Lower leg skin (tissue), 4 donors: ENCODE results near the gene UCP2. TPM values are rescaled to one million over a fixed set of nuclear protein-coding genes. Genes with fewer than 3 reads are reported as not detected.

Experiments used
- DNase-seq, 2 donors: peaks; one replicate each; pipeline ENCODE4 v3.0.0-alpha.2; 2019; ENCODE audit warnings: low spot score in 2 of 2
- H3K4me3 ChIP-seq: fragments of 200-600 bp; sonication (generic); 2 replicates; pipeline ENCODE4 v1.5.1; 2017; ENCODE audit warnings: mild to moderate bottlenecking, low read depth; ENCODE audit not compliant: poor library complexity, severe bottlenecking
- POLR2A ChIP-seq, 2 donors: fragments of 450-650 bp; IDR thresholded peaks; one replicate each; pipeline ENCODE4 v1.6.1; 2016 to 2017; ENCODE audit warnings: antibody characterized with exemption in 2 of 2, mild to moderate bottlenecking in 1 of 2, moderate library complexity in 1 of 2
- WGBS, 2 donors: methylation state at CpG; one replicate each; pipeline ENCODE4 v1.1.5; 2018; 5-methylcytosine and 5-hydroxymethylcytosine counted together
- intact Hi-C: fragments of 100-400 bp; cut with DNase I; formaldehyde crosslinking; loops from one replicate; pipeline ENCODE4 v1.15.0; 2023; ENCODE audit warnings: low total_unique reads
- total RNA-seq, 4 donors: library from RNA; depleted of rRNA; stranded (reverse); fragments of >200 nt; gene quantifications; one replicate each; pipeline ENCODE4 v1.1.0, GENCODE V29; 2016
- TF ChIP-seq, protein P1 (sequence below), 3 donors: fragments of 450-650 bp; IDR thresholded peaks; one replicate each; pipeline ENCODE4 v1.5.1; 2016; ENCODE audit warnings: antibody characterized with exemption in 3 of 3, mild to moderate bottlenecking in 3 of 3, moderate library complexity in 2 of 3

UCP2 gene
- total RNA-seq, 4 donors from 2014 or later: 2.2 to 14.0 (median 10.1) TPM

- no peak for TF ChIP-seq POLR2A (IDR thresholded peaks at IDR 0.05)
- TF ChIP-seq, protein P1, sequence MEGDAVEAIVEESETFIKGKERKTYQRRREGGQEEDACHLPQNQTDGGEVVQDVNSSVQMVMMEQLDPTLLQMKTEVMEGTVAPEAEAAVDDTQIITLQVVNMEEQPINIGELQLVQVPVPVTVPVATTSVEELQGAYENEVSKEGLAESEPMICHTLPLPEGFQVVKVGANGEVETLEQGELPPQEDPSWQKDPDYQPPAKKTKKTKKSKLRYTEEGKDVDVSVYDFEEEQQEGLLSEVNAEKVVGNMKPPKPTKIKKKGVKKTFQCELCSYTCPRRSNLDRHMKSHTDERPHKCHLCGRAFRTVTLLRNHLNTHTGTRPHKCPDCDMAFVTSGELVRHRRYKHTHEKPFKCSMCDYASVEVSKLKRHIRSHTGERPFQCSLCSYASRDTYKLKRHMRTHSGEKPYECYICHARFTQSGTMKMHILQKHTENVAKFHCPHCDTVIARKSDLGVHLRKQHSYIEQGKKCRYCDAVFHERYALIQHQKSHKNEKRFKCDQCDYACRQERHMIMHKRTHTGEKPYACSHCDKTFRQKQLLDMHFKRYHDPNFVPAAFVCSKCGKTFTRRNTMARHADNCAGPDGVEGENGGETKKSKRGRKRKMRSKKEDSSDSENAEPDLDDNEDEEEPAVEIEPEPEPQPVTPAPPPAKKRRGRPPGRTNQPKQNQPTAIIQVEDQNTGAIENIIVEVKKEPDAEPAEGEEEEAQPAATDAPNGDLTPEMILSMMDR (IDR thresholded peaks at IDR 0.05): no peak
- intact Hi-C loops: no loop called here
- WGBS, 2 donors: 95 to 96% methylated on average over 4 of the region's 4 CpGs
- no peak overlapping the region for H3K4me3 ChIP-seq
- no peak for DNase-seq
Observed at GRCh38 chr11:74002832-74003231, 20.2 kb upstream of the UCP2 start.

DNA sequence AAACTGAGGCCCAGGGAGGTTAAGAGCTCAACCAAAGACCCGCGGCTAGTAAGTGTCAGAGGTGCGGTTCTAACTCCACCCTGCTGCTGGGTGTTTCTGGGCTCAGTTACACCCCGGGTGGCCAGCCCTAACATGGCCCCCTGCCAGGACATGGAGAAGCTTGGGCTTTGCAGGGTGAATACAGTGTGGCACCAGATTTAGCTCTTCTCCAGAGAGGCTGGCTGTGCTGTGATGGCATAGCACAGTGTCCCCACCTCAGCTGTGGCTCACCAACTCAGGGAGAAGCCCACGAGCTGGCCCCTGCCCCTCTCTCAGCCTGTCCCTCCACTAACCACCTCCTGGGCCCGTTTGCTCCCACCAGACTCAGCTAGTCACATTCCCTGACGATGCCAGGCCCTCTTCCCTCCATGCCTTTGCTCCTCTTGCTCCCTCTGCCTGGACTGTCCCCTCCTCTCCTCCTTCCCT lies 19.2 kb upstream of the UCP2 start:
- WGBS, 2 donors: 75 to 84% methylated on average over 7 of the region's 7 CpGs
- TF ChIP-seq POLR2A (IDR thresholded peaks at IDR 0.05): no peak
- DNase-seq: peak in 1 of 2 donors; percentile 66
- H3K4me3 ChIP-seq: no peak overlapping the region
- intact Hi-C loops: no loop called here

DNA sequence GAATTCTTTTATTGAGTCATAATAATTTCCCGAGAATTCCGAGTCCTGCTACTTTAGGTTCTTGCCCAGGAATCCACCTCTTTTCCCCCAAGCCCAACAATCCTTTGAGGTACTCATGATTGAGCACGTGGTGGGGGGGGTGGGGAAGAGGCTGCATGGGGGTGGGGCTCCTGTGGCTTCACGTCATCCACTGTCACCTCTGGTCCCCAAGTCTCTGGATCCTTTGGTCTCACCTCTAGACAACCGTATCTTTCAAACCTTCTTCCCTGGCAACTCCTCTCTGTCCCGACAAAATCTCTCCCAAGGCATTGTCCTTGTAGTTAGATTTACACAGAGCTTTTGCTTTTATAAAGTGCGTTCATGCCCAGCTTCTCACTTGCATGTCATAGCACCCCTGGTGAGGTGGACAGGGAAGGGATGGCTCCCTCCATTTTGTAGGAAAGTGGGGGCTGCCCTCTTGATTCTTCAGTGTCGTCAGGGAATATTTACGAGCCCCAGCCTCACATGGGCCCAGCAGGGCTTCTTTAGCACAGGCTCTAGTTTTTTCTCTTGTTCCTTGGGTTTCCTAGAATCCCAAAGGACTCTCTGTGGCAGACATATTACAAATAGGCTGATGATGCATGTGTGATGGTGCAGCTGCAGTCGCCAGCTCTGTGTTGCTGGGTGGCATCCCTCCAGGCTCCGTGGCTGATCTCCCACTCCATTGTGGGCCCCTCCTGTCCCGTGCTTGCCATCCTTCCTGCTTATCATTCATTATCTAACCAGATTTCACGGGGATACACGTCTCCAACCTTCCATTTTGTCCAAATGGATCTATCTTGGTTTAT lies 17.9 kb upstream of the UCP2 start:
- TF ChIP-seq, protein P1 (IDR thresholded peaks at IDR 0.05): no peak
- TF ChIP-seq POLR2A (IDR thresholded peaks at IDR 0.05): no peak
- peak in 1 of 2 donors; percentile 31 for DNase-seq
- WGBS, 2 donors: 86 to 88% methylated on average over 14 of the region's 14 CpGs
- H3K4me3 ChIP-seq: no peak overlapping the region
- intact Hi-C loops: no loop called here

DNA sequence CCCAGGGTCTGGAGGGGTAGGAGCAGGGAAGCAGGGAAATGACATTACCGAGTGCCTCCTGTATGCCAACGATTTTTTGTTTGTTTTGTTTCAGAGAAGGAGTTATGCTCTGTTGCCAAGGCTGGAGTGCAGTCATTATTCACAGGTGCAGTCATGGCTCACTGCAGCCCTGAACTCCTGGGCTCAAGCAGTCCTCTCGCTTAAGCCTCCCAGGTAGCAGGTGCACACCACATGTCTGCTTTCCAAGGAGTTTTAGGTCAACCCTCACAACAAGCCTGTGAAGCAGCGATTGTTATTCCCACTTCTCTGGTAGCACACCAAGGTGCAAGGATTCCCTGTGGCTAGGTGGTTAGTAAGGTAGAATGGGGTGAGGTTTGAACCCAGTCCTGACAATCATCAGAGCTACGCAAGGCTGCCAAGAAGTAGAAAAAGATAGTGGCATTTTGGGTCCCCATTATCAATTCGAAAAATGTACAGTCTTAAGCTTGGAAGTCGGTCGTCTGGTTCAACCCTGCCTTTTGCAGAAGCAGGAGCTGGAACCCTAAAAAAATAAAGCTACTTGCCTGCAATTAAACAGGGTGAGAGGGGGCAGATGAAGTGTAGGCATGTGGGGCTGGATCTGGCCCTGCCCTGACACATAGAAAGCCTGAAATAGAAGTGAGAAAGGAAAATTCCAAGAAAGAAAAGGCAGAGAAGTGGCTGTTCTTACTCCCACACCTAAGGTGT lies 17.1 kb upstream of the UCP2 start:
- peak in 1 of 2 donors; percentile 67 for DNase-seq
- WGBS, 2 donors: 77 to 80% methylated on average over 8 of the region's 8 CpGs
- TF ChIP-seq, protein P1 (IDR thresholded peaks at IDR 0.05): no peak
- TF ChIP-seq POLR2A (IDR thresholded peaks at IDR 0.05): no peak
- intact Hi-C loops: no loop called here
- H3K4me3 ChIP-seq: no peak overlapping the region

DNA sequence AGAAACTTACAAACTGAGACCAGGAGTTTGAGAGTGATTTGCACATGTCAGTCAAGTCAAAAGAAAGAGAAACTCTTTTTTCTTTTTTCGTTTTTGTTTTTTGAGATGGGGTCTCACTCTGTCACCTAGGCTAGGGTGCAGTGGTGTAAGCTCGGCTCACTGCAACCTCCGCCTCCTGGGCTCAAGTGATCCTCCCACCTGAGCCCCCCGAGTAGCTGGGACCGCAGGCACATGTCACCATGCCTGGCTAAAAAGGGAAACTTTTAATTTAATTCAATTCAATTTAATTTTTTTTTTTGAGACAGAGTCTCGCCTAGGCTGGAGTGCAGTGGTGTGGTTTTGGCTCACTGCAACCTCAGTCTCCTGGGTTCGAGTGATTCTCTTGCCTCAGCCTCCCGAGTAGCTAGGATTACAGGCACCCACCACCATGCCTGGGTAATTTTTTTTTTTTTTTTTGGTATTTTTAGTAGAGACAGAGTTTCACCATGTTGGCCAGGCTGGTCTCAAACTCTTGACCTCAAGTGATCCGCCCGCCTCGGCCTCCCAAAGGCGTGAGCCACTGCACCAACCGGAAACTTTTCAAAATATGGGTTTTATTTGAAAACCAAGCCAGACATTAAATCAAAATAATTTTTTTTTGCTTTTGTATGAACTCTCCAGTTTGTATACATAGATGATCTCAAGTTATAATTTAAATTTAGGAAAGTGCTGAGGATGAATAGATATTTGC lies 16.4 kb upstream of the UCP2 start:
- TF ChIP-seq POLR2A (IDR thresholded peaks at IDR 0.05): no peak
- TF ChIP-seq, protein P1 (IDR thresholded peaks at IDR 0.05): no peak
- intact Hi-C loops: no loop called here
- peak in 1 of 2 donors; percentile 60 for DNase-seq
- no peak overlapping the region for H3K4me3 ChIP-seq
- WGBS, 2 donors: 93 to 96% methylated on average over 13 of the region's 13 CpGs
